ENCODE data around the gene EIF3D.

GRCh38 chr22:36549033-36549432 is 20.1 kb upstream of the EIF3D start:
- no peak for TF ChIP-seq CTCF (conservative IDR thresholded peaks at IDR 0.05)
- TF ChIP-seq ZFX (IDR thresholded peaks at IDR 0.05): no peak
